HG02840 (cell line): ENCODE data around the gene BEAN1.
"Not testable (repeated sequence)": the region's sequence is repeated elsewhere in the genome, so short reads cannot be mapped to it uniquely, and the experiment has no call there.

Experiments used
- ATAC-seq: cut with Tn5 transposase; IDR thresholded peaks from one replicate; pipeline ENCODE4 v1.9.1; 2021; ENCODE audit warnings: mild to moderate bottlenecking, moderate library complexity, moderate number of reproducible peaks; ENCODE audit not compliant: unreplicated experiment, low FRiP score

BEAN1 gene

DNA sequence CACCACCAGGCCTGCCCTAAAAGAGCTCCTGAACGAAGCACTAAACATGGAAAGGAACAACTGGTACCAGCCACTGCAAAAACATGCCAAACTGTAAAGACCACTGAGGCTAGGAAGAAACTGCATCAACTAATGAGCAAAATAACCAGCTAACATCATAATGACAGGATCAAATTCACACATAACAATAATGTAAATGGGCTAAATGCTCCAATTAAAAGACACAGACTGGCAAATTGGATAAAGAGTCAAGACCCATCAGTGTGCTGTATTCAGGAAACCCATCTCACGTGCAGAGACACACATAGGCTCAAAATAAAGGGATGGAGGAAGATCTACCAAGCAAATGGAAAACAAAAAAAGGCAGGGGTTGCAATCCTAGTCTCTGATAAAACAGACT, 70.8 kb downstream of the BEAN1 start:
- ATAC-seq = not testable (repeated sequence)

DNA sequence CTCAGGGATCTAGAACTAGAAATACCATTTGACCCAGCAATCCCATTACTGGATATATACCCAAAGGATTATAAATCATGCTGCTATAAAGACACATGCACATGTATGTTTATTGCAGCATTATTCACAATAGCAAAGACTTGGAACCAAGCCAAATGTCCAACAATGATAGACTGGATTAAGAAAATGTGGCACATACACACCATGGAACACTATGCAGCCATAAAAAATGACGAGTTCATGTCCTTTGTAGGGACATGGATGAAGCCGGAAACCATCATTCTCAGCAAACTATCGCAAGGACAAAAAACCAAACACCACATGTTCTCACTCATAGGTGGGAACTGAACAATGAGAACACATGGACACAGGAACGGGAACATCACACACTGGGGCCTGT, 74.5 kb downstream of the BEAN1 start:
- not testable (repeated sequence) for ATAC-seq

DNA sequence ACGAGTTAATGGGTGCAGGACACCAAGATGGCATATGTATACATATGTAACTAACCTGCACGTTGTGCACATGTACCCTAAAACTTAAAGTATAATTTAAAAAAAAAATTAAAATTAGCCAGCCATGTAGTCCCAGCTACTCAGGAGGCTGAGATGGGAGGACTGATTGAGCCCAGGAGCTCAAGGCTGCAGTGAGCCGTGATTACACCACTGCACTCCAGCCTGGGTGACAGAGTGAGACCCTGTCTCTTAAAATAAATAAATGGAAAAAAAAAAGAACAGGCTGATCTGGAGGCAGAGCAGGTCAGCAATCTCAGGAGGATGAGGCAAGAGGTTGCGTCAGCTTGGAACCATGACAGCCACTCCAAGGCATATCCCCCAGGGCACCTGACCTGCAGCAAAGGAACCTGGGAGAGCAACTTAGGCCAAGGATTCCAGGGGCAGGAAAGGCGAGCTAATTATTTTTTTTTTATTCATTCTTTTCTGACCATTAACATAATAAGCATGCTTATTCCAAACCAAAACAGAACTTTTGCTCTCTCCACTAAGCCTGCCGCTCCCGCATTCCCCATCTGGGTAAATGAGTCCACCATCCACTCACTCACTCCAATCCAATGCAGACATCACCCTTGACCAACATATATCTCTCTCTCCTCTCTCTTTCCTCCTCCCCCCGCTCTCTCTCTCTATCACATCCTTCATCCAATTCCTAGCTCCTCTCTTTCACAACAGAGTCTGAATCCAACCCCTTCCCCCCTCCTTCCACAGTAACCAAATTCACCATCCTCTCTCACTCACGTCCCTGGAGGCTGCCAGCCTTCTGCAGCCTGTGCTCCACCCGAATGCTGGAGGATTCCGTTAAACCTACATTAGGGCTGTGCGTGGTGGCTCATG, 75.2 kb downstream of the BEAN1 start:
- ATAC-seq = no peak

DNA sequence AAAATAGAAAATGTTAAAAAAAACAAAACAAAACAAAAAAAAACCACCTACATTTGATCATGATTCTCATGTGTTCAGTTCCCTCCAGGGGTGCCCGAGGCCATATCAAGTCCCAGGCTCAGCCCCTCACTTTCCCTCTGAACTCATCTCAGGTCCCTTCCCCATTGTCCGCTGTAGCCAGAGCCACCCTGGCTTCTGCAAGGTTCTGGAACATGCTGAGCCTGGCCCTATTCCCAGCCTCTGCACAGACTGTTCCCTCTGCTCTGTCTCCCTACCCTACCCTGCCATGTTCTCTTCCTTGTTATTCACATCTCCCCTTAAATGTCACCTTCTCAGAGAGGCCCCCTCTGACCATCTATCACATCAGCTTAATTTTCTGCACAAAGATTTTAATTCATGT, 75.9 kb downstream of the BEAN1 start:
- no peak for ATAC-seq

DNA sequence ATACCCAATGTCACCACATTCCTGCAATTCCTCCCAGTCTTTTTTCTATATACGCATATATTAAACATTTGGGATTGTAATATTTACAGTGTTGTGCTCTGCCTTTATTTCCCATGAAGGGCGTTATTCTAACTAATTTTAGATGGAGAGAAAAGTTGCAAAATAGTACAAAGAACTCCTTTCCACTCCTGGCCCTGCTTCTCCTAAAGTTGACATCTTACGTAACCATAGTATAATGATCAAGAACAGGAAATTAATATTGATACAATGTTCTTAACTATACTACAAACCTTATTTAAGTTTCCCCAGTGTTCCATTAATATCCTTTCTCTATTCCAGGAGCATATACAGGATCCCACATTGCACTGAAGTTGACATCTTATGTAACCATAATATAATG, 76.5 kb downstream of the BEAN1 start:
- no peak for ATAC-seq

DNA sequence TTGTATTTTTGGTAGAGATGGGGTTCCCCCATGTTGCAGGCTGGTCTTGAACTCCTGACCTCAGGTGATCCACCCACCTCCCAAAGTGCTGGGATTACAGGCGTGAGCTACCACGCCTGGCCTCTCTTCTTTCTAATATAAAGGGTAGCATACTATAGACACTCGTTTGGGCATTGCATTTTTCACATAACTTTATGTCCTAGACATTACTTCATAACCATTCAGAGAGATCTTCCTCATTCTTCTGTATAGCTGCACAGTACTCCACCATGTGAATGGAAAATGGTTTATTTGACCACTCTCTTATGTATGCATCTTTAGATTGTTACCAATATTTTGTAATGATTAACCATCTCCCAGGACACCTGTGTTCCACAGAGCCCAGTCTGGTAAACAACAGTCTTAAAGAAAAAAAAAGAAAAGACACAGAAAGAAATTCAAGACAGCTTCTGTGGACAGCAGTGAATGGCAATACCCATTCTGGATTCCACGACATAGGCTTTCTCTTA, 80.7 kb downstream of the BEAN1 start:
- ATAC-seq = no peak

DNA sequence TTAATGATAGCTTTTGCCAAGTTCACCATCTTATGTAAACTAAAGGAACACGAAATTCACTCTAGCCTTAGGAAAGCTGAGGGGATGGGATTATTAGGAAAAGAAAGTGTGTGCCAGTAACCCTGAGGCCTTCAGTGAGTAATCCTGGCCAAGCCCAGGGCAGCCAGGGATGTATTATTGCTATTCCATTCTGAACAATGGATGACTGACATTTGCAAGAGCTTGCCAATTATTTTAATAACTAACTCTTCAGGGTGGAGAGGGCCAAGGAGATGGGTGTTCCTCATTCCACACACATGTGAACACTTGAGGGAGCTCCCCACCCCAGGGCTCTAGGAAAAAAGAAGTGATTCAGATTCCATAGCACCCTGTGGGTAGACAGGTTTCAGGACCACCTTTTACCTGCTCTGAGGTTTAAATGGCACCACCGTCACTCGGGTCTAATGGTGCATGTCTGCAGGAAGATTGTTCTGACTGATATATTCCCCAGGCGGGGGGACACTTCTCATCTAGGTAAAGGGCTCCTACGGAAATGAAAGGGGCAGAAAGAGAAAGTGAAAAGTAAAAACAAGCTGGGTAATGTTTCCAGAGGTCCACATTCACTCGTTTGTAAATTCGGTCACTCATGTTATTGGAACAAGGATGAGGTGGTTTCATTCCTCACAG, 81.3 kb downstream of the BEAN1 start:
- no peak for ATAC-seq

DNA sequence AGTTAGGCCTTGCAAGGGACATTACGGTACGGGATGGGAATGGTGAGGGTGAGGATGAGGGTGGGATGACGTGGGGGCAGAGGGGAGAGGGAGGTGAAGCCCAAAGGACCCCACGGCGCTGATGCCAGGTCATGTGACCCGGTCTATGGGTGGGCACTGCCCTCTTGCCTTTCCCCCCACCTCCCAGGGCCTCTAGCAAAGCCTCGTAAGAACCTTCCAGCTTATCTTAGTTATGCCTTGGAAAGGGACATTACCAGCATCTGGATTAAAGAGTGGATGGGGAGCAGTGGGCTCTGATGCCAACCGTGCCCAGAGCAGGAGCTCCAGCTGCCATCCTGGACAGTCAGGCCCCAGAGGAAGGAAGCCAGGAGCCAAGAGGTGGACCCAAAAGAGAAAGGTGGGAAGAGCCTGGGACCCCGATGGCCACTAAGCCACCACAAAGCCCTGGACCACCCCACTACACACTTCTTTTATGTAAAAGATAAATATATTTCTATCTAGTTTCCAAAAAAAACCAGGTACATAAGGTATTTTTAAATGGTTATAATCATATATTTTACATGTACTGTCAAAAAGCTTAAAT, 81.9 kb downstream of the BEAN1 start:
- no peak for ATAC-seq

DNA sequence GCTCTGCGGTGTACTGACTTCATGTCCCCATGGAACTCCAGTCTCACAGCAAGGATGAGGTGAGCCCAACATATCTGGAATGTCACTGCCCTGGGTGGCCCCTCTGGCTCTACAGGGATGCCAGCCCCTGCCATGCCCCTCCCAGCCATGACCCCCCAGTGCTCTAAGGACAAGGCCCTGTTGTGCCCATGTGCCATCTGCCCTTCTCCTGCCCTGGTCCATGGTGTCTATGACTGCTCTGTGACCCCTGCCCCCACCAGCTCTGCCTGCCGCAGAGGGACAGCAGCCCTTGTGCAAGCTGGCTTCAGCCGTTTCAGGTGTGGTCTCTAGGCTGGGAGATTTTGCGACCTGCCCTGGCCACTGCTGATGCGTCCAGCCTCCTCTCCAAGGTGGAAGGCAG, 82.5 kb downstream of the BEAN1 start:
- ATAC-seq = no peak

DNA sequence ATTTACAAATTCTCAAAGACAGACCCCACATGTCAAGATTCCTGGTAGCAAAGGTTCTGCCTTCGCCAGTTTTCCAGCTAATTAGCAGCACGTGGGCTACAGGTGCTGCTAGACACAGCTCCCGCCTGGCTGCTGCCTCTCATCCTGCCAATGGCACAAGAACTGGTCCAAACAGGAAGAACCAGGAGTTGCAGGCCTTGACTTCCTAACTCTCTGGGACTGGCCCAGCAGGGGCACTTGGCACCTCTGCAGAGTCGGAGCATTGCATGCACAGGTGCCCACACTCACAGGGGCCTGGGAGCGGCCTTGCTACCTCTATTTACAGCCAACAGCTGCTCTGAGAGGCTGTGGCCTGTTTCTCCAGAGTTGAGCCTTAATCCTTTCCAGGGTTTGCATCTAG, 83.2 kb downstream of the BEAN1 start:
- ATAC-seq = no peak

DNA sequence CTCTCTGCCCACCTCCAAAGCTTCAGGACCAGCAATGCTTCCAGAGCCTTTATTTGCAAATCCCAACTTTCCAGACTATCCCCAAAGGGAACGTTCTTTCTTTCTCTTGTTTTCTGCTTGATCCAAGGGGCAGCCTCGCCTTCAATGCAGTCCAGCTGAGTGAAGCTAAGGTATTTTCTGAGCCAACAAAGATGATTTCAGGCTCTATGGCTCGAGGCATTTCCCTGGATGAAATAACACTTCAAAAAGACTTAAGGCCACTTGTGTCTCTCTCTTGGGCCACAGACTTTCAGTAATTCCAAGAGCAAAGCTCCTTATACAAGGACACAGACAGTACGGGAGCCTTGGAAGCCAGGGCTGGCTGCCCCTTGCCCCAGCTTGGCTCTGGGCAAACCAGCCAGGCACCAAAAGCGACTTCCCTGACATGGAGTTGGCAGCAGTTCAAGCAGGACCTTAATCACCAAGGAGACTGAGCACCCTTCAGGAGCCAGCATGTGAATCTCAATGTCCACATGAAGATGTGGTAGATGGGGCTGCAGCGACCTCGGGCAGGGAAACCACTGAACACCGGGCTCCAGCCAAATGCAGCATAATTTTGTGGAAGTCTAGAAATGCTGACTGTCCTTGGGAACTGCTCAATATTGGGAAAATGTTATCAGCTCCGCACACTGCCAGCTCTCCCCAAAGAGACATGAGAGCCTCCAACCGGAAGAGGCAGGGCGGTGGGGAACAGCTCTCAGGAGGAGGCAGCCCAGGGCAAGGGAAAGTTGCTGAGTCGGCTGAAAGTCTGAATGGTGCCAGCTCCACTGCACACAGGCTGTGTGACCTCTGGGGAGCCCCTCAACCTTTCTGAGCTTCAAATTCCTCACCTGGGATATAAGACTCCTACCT, 83.9 kb downstream of the BEAN1 start:
- ATAC-seq = no peak

DNA sequence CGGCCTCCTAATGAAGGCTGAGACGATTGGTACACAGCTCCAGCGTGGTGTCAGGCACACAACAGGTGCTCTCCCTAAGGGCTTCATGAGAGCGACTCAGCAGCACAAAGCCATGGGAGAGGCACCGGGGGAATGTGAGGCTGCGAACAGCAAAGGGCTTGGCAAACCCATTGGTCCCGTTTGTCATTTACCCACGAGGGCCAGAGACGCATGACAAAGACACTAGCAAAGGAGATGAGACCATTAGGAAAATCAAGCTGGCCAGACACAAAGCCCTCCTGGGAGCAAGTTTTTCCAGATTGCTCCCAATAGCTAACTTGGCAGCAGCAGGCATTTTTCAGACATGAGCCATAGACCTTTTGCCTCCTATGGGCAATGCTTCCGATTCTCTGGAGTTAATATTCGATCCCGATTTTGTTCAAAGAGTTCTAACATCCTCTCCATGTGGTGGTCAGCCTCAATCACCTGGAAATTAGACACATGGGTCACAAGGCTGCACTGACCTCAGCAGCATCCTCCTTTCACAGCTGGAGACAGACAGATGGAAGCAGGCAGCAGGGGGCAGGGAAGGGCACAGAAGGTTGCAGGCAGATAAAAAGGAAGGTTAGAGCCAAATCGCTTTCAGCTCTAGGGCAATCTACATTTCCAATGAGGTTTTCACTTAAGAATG, 84.6 kb downstream of the BEAN1 start:
- no peak for ATAC-seq

DNA sequence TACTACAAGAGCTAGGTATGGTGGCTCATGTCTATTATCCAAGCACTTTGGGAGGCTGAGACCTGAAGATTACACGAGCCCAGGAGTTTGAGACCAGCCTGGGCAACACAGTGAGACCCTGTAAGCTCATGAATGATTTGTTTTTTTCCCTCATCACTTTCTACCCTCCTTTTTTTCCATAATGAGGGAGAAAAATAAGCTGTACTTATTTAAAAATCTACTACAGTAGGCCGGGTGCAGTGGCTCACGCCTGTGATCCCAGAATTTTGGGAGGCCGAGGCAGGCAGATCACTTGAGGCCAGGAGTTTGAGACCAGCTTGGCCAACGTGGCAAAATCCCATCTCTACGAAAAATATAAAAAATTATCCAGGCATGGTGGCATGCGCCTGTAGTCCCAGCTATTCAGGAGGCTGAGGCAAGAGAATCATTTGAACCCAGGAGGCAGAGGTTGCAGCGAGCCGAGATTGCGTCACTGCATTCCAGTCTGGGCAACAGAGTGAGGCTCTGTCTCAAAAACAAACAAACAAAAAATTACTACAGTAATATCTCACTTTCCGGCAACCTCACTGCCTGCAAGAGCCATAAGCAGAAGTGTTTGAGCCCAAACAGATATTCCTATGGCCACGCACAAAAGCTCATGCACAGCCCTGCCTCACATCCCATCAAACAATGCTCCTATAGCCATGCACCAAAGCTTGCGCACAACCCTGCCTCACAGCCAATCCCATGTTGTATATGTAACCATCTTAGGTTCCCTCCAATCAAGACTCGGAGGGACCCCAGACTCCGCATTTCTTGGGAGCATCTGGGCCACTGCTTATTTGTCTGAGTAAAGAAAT, 85.4 kb downstream of the BEAN1 start:
- no peak for ATAC-seq

DNA sequence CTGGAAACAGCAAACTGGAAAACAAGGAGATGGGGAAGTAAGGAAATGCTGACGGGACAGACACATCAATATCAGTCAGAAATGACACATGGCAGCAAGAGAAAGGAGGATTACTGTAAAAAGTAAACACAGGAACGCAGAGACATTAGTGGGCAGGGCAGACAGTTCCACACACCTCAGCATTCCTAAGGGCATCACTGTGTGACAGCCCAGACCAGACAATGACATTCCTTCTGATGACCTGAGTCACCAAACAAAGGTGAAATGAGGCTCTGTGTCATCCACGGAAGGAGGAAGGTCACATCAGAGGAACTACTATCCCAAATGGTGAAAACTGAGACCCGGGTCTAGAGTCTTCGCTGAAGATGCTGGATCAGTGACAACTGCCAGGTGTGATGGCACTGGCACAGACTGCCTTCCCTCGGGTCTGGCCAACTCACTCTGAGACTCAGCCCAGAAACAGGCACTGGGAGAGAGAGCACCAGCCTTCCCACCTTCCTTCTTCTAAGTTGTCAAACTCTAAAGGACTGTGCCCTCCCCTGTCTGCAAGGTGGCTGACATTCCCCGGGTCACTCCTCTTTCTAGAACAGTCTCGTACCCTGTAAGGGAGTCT, 86.1 kb downstream of the BEAN1 start:
- ATAC-seq = no peak

DNA sequence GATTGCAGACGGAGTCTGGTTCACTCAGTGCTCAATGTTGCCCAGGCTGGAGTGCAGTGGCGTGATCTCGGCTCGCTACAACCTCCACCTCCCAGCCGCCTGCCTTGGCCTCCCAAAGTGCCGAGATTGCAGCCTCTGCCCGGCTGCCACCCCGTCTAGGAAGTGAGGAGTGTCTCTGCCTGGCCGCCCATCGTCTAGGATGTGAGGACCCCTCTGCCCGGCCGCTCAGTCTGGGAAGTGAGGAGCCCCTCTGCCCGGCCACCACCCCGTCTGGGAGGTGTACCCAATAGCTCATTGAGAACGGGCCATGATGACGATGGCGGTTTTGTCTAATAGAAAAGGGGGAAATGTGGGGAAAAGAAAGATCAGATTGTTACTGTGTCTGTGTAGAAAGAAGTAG, 87.3 kb downstream of the BEAN1 start:
- ATAC-seq = not testable (repeated sequence)

DNA sequence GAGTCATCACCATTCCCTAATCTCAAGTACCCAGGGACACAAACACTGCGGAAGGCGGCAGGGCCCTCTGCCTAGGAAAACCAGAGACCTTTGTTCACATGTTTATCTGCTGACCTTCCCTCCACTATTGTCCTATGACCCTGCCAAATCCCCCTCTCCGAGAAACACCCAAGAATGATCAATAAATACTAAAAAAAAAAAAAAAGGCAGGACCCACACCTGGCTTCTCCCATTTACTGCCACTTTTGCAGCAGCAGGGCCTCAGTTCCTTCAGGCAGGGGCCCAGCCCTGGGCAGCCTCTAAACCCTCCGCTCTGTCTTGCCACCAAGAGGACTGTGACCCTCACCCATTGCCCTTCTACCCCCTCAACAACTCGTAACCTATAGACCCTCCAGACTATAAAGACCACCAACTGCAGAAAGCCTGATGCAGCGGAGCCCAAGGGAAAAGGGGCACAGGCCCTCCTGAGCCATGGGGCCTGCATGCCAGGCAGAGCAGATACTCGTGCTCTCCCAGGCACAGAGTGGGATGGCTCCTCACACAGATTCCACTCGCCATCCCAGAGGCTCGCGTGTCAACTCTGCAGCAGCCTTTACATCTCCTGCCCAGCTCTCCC, 88.0 kb downstream of the BEAN1 start:
- ATAC-seq = not testable (repeated sequence)

DNA sequence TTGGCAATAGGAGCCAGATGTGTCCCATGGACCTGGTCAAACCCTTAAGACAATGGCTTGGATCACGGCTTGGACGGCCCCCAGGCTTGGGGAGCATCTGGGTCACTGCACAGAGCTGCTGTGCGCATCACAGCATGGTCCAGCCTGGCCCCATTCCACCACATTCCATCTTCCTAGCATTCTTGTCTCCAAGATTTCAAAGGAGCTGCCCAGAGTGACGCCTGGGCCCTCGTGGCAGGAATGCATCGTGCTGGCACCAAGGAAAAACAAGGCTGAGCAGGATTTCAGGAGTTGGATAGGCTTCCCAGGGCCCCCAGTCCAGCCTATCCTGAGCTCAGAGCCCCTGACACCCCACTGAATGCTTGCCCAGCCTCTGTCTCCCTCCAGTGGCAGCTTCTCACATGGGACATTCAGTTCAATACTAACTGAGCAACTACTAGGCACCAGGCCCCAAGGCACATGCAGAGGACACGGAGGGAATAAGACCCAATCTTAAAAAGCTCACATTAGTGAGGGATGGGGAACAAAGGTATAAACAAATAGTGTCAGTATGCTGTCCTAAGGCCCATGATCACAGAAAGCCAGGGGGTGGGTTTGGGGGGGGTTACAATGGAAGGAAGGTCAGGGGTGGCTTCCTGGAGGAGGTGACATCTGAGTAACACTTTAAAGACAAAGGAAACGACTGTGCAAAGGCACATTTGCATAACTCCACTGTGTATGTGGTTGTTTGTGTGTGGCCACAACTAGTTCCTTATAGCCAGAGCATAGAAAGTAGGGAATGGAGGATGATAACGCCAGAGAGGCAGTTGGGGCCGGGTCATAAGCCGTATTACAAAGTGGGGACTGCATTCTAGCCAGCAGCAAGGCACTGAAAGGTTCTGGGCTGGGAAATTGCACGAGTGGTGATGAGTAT, 88.8 kb downstream of the BEAN1 start:
- peak; percentile 13 for ATAC-seq
